Mucosa of descending colon (tissue), 3 donors: ENCODE results near the gene PKP3. TPM values are rescaled to one million over a fixed set of nuclear protein-coding genes. Genes with fewer than 3 reads are reported as not detected.
"Not testable (repeated sequence)": the region's sequence is repeated elsewhere in the genome, so short reads cannot be mapped to it uniquely, and the experiment has no call there.

Experiments used
- ATAC-seq: fragments of 200-7000 bp; cut with Tn5 transposase; one replicate; pipeline ENCODE4 v1.9.1; 2020; ENCODE audit warnings: mild to moderate bottlenecking, moderate library complexity
- DNase-seq, 3 donors: peaks; one replicate each; pipeline ENCODE4 v3.0.0-alpha.2; 2020
- H3K36me3 ChIP-seq: fragments of 200-600 bp; one replicate; pipeline ENCODE4 v1.8.0; 2021; ENCODE audit warnings: low read depth, mild to moderate bottlenecking
- H3K4me1 ChIP-seq: fragments of 200-600 bp; one replicate; pipeline ENCODE4 v1.8.0; 2021; ENCODE audit warnings: low read depth, mild to moderate bottlenecking
- H3K4me3 ChIP-seq: fragments of 200-600 bp; one replicate; pipeline ENCODE4 v1.8.0; 2021; ENCODE audit warnings: mild to moderate bottlenecking
- H3K9me3 ChIP-seq: fragments of 200-600 bp; one replicate; pipeline ENCODE4 v1.8.0; 2021; ENCODE audit warnings: mild to moderate bottlenecking
- CTCF ChIP-seq: fragments of 200-600 bp; IDR thresholded peaks from one replicate; pipeline ENCODE4 v1.8.0; 2022; ENCODE audit warnings: antibody characterized with exemption, mild to moderate bottlenecking
- intact Hi-C, 2 donors: fragments of 100-400 bp; cut with DNase I in 1 of 2; cut with micrococcal nuclease in 1 of 2; formaldehyde crosslinking; loops; one replicate each; pipeline versions ENCODE4 v1.11.0 to v1.11.1; 2022; cut with DNase I, micrococcal nuclease
- total RNA-seq, 3 donors: library from RNA; stranded (reverse); fragmentation: NEBNext Ultra II Directional in 2 of 3; extraction: Animal tissue kit (Norgen Biotek cat#: 25700) in 2 of 3; gene quantifications; one replicate each; pipeline versions ENCODE4 v1.2.1 to v1.2.4, GENCODE V29; 2021 to 2023
- donor health status: DM: no; HTN: no; CAD: no; lungs with moderate emphysema.
- donor health status: DM: no; HTN: no; CAD: no.
- donor health status: DM: no; HTN: yes; CAD: no.

Gene PKP3
- total RNA-seq, 3 donors from 2014 or later: 73.3 to 174 (median 143) TPM

DNA sequence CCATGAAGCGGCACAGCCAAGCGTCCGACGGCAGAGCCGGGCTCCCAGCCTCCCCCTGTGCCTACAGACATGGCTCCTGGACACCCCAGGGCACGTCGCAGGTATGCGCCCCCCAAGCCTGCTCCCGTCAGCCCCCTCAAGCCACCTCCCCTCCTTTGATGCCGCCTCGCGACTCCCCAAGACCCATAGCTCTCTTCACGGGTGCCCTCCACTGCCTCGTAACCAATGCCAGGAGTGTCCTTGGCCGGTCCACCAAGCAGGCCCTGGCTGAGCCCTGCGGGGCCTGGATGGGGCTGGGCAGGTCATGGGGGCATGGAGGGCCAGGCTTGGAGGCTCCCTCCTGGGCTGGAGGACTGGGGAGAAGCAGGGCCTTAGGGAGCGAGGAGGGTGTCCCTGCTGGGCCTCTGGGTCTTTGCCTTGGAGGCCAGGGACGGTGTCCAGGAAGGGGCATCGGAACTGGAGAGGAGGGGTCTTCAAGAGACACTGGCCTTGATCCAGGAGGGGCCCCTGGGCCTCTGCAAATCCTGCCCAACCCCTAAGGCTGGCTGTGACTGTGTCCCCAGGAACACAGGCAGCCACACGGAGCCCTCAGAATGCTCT is 38.6 kb downstream of the PKP3 start:
- Histone ChIP-seq H3K4me1 (no peaks in the 10 kb centered on the region), H3K4me3 (no peak overlapping the region), H3K36me3 (no peaks in the 10 kb centered on the region), H3K9me3 (no peaks in the 10 kb centered on the region)
- intact Hi-C loops: no loop called here
- ATAC-seq (no peak), DNase-seq (no peak)
- TF ChIP-seq CTCF: no peak

DNA sequence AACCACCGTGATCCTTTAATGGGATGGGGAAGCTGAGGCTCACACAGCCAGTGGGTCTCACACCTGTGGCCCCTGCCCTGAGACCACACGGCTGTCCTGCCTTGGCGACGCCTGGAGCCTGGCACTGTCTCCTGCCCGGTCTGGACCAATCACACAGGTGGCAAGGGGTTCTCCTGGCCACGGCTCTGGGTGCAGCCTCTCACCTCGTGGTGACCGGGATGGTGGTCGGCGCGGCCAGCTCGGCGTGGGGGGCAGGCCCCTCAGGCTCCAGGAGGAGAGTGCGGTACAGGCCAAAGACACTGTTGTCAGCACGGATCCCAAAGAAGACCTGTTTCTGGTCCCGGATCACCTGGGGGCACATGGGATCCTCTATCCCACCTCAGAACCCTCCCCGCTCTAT is 39.1 kb downstream of the PKP3 start:
- no peak overlapping the region for H3K4me3 ChIP-seq
- H3K36me3 ChIP-seq: no peaks in the 10 kb centered on the region
- DNase-seq (peak in 1 of 3 donors; percentile 36), ATAC-seq (no peak)
- H3K9me3 ChIP-seq: no peaks in the 10 kb centered on the region
- intact Hi-C loops: no loop called here
- no peaks in the 10 kb centered on the region for H3K4me1 ChIP-seq
- TF ChIP-seq CTCF: no peak

DNA sequence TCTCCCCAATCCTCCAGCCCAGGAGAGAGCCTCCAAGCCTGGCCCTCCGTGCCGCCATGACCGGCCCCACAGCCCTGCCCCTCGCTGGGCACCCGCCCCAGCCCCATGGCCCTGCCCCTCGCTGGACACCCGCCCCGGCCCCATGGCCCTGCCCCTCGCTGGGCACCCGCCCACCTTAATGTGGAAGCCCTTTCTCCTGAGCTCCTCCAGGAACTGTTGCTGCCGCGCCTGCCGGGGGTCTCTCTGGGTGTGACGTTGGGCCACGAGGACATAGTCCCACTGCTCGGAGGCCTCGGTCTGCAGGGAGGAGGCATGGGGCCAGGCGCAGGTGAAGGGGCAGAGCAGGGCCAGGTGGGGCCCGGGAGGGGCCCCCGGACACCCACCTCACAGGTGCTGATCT is 39.6 kb downstream of the PKP3 start:
- intact Hi-C loops: no loop called here
- no peak for TF ChIP-seq CTCF
- ATAC-seq: no peak

DNA sequence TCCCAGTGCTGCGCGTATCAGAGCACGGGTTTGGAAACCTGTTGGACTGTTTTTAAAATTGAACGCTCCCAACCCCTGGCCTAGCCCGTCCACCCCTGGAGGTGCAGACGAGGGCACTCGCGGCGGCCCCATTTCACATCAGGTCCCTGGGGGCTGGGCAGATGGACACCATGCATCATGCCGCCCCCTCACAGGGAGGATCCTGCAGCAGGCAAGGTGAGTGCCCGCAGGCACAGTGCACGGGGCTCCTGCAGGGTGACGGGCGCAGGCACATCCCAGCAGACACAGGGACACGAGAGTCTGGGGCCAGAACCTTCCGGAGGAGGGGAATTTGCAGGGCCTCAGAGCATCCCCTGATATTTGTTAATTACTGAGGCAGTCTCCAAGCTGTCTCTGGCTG is 40.5 kb downstream of the PKP3 start:
- Histone ChIP-seq H3K9me3 (no peaks in the 10 kb centered on the region), H3K4me3 (no peak overlapping the region), H3K36me3 (no peaks in the 10 kb centered on the region), H3K4me1 (no peaks in the 10 kb centered on the region)
- no peak for ATAC-seq
- intact Hi-C loops: no loop called here
- peak in 2 of 3 donors; percentile 8 to 36 for DNase-seq
- TF ChIP-seq CTCF: no peak

More for the DNA sequence above, 39.6 kb downstream of the PKP3 start:
- no peak overlapping the region for H3K4me3 ChIP-seq
- H3K36me3 ChIP-seq: no peaks in the 10 kb centered on the region
- H3K4me1 ChIP-seq: no peaks in the 10 kb centered on the region
- DNase-seq: peak in 1 of 3 donors; percentile 49
- H3K9me3 ChIP-seq: no peaks in the 10 kb centered on the region

DNA sequence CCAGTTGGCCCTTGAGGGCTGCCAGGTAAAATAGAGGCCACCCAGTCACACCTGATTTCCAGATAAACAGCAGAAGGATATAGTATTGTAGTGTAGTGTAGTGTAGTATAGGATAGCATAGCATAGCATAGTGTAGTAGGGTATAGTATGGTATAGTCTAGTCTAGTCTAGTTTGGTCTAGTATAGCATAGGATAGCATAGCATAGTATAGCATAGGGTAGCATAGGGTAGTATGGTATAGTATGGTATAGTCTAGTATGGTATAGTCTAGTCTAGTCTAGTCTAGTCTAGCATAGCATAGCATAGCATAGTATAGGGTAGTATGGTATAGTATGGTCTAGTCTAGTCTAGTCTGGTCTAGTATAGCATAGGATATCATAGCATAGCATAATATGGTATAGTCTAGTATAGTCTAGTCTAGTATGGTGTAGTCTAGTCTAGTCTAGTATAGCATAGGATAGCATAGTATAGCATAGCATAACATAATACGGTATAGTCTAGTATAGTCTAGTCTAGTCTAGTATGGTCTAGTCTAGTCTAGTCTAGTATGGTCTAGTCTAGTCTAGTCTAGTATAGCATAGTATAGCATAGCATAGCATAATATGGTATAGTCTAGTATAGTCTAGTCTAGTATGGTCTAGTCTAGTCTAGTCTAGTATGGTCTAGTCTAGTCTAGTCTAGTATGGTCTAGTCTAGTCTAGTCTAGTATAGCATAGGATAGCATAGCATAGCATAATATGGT is 41.2 kb downstream of the PKP3 start:
- H3K9me3 ChIP-seq, H3K4me3 ChIP-seq, H3K4me1 ChIP-seq, DNase-seq, intact Hi-C loops, H3K36me3 ChIP-seq: not testable (repeated sequence)
- peak; percentile 7 for ATAC-seq

DNA sequence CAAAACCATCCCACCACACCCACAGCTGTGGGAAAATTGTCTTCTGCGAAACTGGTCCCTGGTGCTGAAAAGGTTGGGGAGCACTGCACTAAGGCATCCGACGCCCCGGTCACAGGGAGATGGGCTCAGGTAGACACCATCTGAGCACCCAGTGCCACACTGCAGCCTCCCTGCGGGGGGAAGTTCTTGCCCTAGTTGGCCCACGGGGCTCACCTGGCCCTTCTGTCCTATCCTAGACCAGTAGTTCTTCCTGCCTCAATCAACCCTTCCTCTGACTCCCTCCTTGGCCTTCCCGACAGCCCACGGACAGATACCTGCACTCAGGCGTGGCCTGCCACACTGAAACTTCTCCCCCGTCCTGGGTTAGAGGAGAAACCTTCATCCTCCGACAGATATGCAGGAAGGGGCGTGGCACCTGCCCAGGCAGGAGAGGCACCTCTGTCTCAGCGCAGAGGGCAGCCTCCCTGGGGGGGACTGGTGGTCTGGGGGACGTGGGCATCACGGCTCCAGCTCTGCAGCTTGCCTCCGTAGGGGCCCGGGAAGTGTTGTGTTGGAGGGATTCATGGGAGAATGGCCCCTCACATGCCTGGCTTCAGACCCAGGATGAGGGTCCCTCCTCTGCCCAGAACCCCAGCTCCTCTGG is 43.3 kb downstream of the PKP3 start:
- Histone ChIP-seq H3K36me3 (no peaks in the 10 kb centered on the region), H3K4me3 (no peak overlapping the region), H3K9me3 (no peaks in the 10 kb centered on the region), H3K4me1 (peaks cover 12% of the 10 kb centered on the region)
- no peak for TF ChIP-seq CTCF
- intact Hi-C loops: no loop called here
- peak in 1 of 3 donors; percentile 40 for DNase-seq
- ATAC-seq: no peak
